Activated CD8-positive, alpha-beta memory T cell treated with anti-CD3 and anti-CD28 coated beads for 1 hour (primary cell): ENCODE results near the gene RALGDS.

ENCODE experiments used
- DNase-seq, 2 donors: peaks; one replicate each; pipeline ENCODE4 v3.0.0-alpha.2; 2020; ENCODE audit warnings: low read depth in 1 of 2; ENCODE audit errors: extremely low read depth in 1 of 2

RALGDS gene

DNA sequence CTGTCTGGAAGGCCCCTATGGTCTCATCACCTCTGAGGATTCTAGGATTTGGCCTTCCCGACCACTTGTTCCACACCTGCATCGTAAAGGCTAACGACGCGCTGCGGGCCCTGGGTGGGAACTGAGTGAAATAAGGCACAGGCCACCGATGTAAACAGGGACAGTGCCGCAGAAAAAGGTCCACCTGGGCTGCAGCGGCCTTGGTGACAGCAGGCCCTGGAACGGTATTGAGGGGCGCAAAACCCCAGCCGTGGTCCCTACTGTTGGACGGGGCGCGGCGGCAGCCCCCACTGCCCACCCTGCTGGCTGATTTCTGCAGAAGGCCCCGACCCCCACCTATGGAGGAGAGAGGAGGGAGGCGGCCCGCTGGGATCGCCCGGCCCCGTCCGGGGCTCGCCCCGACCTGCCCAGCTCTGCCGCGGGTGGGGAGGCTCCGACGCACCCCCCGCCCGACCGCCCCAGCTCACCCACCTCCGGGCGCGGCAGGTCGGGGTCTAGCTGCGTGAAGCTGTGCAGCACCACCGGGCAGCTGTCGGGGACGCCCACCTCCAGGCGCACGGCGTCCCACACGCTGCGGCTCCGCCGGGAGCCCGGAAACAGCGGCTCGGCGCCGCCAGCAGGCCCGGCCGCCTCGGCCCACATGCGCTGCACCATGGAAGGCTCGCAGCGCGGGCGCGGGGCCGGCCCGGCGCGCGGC, 391 bp downstream of the RALGDS start:
- DNase-seq, result no peak

DNA sequence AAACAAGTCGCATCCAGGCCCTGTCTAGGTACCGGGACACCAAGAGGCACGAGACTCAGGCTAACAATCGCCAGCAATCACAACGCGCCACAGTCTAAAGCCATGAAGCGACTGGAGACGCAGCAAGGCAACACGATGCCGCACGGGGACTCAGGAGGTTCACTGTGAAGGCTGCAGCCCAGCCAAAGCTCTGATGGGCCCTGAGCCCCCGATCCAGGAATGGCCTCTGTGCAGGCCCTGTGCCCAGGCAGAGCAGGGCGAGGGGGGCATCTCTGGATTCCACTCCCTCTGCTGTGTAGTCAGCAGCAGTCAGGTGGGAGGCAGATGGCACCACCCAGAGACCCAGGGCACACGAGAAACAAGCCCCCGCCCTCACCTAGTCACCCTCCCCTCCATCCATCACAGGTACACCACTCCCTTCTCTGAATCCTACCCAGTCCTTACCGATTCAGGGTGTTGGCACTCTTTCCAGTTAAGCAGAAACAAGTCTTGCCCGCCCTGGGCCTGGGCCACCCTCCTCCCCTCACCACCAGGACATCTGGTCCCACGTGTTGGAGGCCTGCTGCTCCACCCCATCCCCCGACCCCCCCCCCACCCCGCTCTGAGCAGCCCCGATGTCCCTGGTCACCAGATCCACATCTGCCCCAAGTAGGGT, 1.1 kb downstream of the RALGDS start:
- no peak for DNase-seq

DNA sequence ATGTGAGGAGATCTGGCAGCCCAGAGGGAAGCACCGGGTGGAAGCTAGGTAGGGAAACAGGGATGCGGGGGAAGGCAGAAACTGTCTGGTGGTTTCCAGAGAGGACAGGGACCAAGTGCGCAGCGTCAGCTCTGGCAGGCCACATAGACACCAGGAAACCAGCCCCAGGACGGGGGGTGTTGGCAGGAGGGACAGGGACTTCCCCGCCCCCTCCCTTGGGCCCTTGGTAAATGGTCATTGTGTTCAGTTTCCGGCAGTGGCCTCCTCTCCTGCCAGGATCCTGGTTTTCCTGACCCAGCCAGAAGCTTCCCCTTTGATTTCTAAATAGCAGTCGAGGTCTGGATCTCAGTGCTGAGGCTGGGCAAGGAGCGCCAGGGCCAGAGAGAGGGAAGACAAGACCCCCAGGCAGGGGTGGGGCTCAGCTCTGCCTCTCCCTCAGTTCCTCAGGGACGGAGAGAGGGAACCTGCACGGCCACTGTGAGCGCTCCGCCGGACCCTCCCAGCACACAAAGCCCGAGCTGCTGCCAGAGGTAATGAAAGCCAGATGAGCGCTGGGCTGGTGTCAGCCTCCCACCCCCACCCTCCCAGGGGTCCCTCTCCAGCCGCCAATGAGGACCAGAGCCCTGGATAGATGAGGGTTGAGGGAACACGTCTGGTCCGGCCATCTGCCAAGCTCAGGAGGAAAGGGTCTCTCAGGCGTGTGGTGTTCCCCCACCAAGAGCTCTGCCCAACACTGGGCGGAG, 1.8 kb downstream of the RALGDS start:
- DNase-seq, result no peak

DNA sequence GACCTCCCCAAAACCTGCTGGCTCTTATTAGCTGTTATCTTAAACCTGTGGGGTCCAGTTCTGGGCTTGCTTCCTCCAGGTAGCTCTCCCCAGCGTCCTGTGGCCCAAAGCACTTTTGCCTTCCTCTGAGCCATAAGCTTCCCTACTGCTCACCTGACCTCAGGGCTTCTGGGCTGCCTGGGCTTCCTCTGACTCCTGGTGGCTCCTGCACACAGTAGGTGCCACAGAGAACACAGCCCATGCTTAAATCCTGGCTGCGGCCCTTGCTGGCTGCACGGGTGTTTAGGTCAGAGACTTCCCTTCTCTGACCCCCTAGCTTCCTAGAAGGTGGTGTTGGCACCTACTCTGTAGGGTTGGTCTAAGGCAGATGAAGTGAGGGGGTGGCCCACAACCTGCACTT, 2.5 kb downstream of the RALGDS start:
- DNase-seq, result no peak

DNA sequence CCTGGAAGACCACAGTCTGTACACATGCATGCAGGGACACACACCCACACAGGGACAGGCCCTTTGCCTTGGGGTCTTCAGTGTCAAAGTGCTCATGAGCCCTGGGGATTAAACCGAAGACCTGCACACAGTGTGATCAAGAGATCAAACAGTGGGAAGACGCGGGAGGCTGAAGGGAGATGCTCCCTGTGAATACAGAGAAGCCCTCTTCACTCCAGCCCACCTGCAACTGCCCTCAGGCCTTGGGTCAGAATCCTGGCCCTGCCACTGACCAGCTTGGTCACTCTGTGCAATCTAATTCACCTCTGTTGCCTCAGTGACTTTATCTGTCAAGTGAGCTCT, 2.9 kb downstream of the RALGDS start:
- DNase-seq, result no peak

DNA sequence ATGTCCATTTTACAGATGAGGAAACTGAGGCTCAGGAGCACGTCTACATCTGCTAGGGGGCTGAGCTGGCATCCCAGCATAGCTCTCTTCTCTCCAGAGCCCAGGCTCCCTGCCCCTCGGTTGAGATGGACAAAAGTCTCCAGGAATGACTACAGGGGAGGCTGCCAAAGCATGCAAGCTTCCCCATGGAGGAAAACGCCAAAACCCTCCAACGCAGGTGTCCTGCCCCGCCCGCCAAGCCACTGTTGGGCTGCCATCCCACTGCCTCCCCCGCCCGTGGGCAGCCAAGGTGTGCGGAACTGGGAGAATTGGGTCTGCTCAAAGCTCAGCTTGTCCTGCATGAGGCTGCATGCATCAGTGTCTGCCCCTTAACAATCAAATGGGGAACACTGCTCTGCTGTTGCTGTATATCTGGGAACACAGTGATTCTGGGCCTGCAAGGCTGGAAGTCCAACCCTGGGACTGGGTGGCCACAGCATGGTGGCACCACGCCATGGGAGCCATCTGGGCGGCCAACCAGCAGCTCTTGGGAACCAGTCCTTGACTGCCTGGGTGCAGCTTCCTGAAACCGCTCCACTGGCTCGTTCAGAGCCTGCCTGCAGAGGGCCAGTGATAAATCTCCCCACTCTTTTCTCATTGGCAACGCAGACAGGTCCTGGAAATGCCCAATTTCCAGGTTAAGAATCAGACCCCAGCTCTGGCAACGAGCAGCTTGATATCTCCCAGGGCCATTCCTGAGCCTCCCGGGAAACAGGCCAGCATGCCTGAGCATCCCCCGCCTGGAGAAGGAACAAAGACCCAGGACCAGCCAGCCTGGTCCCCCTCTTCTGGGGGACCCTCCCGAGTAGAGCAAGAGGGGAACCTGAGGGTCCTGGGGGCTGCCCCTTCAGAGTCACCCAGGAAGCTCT, 3.5 kb downstream of the RALGDS start:
- DNase-seq, result no peak

DNA sequence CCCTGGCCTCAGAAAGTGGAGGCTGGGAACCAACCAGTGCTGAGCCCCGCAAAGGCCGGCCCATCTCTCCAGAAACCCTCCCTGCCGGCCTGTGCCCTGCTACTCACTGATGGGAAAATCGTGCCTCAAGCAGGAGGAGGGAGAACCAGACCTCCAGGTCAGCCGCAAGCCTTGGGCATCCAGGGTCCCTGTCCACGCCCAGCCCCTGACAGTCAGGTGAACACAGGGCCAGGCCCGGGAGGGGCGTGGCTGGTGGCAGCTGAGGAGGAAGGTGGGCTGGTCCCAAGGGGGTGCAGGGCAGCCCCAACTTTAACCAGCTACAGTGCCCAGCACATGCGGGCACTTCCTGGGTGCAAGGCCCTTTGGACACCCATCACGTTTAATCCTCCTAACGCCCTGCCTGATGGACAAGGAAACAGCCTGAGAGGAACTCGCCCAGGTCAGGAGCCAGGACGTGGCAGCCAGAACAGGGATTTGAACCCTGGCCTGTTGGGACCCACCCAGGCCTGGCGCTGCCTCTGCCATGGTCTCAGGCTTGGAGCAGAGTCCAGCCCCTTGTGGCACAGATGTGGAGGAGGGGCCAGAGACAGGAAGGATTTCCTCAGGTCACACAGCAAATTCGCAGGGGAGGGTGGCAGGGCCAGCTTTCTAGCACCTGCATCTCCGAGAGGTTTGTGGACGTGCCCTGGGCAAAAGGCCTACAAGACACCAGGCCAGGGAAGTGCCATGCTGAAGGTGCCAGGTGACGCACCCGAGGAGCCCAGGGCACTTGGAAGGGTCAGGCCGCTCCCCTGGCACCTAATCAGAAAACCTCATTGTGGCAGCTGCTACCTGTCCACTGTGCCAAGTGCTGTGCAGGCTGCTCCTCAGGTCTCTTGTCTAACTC, 4.5 kb downstream of the RALGDS start:
- no peak for DNase-seq

DNA sequence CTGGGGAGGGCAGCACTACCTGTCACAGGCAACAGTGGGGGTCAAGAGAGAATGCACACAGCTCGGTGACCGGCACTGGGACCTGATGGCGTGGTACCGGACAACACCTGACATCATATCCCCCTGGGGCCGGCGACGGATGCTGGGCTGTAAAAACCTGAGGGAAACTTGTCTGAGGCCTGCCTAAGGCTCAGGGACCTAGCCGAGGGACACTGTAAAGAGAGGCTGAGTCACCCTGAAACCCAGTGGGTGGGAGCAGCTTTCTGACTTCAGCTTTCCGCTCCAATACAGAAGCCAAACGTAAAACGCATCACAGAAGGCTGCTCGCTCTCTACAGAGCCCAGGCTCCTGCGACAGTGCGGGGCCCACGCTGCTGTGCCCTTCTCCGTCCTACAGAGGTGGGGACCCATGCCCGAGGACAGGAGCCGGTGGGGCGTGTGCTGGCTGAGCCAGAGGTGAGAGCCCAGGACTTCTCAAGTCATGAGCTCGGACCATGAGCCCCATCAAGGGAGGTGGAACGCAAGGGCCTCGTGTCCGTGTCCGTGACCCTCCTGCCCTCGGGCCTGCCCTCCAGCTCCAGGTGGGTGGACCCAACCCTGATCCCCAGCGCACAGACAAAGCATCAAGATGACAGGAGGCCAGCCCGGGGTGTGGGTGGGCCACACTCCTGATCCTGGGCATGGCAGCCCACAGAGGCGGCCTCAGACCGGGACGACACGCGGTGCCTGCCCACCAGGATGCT, 5.3 kb downstream of the RALGDS start:
- no peak for DNase-seq

DNA sequence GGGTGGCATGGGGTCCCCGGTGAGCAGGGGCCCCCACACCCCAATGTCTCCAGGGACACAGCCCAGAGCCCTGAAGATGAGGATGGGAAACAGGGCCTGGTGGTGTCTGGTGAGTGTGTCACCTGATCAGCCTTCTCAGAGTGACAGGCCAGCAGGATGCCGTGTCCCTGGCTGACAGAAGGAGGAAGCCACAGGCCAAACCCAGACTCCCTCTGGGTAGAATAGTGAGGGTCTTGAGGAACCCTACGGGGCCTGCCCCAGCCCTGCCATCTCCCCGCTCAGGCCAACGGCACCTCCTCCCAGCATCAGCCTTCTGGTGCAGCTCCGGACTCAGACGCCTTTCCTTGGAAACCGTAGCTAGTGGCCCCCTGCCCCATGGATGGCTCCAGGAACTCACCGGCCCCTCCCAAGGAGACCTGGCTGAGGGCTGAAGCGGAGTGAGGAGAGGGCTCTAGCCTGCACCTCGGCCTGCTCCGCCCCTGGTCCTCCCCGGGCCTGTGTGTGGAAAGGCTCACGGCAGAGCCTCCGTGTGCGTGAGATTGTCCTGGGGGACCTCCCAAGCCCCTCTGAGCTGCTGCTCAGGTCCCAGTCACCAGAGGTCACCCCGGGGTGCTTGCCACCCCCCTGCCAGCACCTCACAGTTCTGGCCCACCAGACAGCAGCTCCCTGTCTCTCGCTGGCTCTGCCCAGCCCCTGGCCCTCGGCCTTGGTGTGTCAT, 6.0 kb downstream of the RALGDS start:
- no peak for DNase-seq

DNA sequence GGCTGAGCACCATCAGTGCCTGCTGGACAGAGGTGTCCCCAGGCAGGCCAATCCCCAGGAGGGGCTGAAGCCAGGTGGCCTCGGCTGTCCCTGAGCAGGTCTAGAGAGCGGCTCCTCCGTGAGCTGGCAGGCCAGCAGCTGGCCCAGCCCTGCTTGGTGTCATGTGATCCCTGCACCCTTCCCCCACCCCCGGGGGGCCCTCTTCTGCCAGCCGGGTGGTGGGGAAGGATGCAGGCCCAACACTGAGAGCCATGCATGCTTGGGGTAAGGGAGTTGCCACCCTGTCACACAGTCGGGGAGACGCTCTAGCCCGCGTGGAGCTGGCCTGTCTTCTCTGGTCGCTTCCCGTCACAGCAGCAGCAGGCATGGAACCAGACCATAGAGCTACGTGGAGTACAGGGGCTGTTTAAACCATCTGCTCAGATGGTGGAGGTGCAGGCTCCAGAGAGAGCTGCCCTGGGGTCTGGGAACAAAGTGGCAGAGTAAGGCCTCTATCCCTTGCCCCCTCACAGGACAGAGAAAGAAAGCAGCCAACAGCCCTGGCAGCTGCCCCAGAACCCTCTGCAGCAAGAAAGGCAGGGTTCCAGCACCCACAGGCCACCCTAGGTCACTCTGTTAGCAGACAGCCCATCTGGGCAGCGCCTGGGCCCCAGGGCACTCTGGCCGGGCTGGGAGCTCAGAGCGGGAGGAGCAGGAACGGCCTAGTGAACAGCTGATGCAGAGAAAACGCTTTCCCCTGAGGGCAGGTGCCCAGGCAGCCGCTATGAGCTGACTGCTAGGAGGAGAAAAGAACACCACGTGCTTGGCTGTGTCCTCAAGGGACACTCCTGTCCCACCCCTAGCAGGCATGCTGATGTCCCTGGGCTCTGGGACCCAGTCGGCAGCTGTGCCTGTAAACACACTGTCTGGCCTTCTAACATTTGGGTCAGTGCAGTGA, 6.8 kb downstream of the RALGDS start:
- DNase-seq, result no peak

DNA sequence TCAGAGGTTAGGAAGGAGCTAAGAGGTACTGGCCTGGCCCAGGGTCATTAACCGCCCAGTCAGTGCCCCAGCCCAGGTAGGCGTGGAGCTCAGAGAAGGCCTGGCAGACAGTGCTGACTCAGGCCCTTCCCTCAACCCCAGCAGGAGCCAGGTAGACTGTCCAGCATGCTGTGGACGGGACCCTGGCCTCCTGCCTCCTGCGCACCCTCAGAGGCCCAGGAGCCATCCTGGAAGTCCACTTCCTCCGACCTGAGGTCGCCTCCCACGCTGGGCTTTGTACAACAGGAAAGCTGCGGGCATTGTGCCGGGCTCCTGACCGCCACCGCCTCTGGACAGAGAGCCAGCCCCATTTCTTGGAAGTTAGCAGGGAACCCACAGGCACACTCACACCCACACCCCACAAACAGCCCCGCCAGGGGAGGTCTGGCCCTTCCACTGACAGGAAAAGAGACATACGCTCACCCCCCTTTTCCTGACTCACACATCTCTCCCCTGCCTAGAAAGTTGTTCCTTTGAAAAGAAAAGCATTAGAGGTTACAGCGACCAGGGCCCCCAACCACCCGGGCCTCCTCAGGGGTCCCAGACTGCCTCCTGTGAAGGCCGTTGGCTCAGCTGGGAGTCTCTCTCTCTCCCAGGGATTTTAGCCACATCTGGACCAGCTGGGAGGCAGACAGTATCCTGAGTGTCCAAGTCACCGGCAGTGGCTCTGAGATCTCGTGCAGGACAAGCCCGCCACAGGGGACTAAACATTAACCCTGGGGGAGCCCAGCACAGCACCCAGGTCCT, 7.7 kb downstream of the RALGDS start:
- no peak for DNase-seq

DNA sequence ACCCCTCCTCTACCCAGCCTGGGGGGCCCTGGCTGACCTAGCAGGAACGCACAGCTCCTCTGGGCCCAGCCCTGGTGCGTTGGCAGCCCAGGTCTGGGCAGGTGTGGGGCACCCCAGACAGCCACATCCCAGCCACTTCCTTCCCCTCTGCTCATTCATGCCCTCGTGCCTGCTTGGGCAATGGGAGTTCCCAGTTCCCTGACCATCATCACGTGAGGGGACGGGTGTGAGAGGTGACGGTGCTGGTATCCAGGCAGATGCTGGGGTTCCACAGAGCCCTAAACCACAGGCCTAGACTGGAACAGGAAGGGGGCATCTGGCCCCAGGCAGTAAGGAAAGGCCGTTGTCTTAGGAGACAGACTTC, 8.4 kb downstream of the RALGDS start:
- DNase-seq, result peak in 1 of 2 donors; percentile 24

DNA sequence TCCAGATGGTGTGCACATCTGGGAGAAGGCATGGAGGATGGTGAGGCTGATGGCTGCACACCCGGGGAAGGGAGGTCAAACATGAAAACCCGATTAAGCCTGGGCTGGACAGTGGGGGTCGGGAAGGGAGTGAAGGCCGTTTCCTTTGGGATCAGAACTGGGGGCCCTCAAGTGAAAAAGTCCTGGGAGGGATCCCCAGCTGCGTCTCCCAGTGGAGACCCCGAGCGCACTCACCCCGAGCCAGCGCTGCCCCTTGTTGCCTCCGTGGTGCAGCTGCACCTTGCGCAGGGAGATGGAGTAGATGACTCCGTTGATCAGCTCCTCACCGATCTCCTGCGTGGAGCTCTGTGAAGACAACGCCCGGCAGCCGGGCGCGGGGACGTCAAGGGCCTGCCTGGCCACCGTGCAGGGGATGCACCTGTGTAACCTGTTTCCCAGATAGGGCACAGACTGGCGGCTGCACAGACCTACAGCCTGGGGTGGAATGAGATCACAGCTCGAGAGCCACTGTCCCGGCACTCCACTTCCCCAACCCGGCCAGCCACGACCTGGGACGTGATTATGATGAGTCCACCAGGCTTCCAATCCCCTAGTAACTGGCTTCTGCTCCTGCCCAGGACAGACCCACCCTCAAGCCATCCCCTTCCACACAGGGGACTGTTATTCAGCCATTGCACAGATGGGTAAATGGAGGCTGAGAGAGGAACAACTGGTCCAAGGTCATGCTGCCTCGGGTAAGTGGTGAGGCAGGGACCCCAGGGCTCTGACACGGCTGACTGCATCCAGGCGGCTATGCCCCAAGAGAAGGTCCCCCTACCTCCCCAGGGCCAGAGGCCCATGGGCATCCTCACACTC, 9.0 kb downstream of the RALGDS start:
- no peak for DNase-seq

DNA sequence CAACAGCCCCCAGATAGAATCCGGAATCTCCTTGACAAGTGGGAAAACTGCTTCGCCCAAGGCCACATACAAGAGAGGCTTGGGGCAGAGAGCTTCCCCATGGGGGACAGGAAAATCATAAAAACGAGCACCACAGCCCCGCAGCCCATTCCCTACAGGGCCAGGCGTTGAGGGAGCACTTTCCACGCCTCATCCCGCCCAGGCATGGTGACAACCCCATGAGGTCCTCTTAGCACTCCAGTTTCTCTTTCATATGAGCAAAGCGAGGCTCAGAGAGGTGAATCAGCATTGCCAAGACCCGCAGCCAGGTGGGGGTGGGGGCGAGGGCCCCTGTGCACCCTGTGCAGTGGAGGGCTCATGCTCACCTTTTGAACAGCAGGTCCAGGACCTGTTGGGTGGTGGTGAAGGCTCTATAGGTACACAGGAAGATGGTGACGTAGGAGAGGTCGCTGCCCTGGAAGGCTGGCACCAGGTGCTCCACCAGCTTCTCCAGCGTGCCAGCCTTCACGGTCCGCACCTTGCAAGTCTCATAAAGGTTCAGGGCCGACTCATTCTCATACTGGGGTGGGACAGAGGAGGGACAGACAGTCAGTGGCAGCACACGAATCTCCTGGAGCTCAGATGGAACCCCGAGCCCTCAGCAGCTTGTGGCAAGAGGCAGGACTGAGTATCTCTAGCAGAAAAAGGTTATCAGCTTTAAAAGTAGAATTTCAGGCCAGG, 10.9 kb downstream of the RALGDS start:
- no peak for DNase-seq

DNA sequence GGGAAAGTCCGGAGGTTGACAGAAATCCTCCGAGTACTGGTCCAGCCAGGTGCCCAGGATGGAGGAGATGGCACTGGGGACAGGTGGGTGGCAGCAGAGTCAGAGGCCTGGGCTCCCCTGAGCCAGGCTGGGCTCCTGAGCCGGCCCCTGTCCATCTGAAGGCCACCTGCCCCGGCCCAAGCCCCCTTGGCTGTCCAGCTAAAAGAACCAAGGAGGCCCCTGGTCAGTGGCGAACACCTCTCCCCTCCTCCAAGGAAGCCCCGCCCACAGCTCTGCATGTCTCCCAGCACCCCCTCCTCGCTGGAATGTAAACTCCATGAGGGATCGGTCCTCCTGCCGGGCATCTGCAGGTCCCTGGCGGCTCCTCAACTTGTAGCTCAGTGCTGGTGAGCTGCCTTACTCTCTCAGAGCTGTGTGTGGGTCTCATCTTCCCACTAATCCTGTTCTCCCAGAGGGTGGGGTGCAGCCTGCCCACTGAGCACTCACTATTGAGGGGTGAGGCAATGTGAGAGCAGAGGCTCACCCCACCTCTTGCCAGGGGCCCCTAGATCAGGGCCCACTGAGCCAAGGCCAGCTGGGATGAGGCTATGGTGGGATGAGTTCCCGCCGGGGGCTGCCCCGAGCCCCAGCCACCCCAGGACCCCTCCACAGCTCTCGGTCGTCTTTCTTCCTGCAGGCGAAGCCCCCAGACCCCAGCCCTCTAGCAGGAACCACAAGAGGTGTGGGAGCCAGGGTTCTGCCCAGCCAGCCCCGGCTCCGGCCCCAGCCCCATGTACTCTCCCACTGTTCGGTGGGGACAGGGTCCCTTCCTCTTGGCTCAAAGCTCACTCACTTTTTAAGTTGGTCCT, 12.0 kb downstream of the RALGDS start:
- no peak for DNase-seq
